ENCODE data around the gene AFF2.
"Not testable (repeated sequence)": the region's sequence is repeated elsewhere in the genome, so short reads cannot be mapped to it uniquely, and the experiment has no call there.

The AFF2 gene

GRCh38 chrX:148661035-148661434 lies 160.6 kb downstream of the AFF2 start:
- H3K4me3 ChIP-seq (ENCODE audit: insufficient read length, low read depth), result no peak overlapping the region
- DNase-seq (ENCODE audit: low read depth, low spot score), result no peak
- TF ChIP-seq SUZ12 (IDR thresholded peaks at IDR 0.05; ENCODE audit: extremely low read depth, insufficient read depth, insufficient read length) (no peak), YY1 (IDR thresholded peaks at IDR 0.05; ENCODE audit: insufficient read depth, insufficient read length) (no peak), ZNF274 (IDR thresholded peaks at IDR 0.05; ENCODE audit: low read depth, low read length) (no peak)
- H3K9ac ChIP-seq (ENCODE audit: insufficient read length, low read depth), result no peak overlapping the region
- H3K36me3 ChIP-seq (ENCODE audit: insufficient read depth, insufficient read length, low read length), result no peaks in the 10 kb centered on the region
- no peaks in the 10 kb centered on the region for H3K9me3 ChIP-seq (ENCODE audit: insufficient read depth, low read length)
- H3K4me1 ChIP-seq (ENCODE audit: insufficient read depth, insufficient read length), result no peaks in the 10 kb centered on the region
- no peaks in the 10 kb centered on the region for H3K27me3 ChIP-seq (ENCODE audit: insufficient read depth, insufficient read length)

GRCh38 chrX:148662014-148662413 lies 161.6 kb downstream of the AFF2 start:
- H3K9ac ChIP-seq (ENCODE audit: insufficient read length, low read depth), result no peak overlapping the region
- H3K27me3 ChIP-seq (ENCODE audit: insufficient read depth, insufficient read length), result no peaks in the 10 kb centered on the region
- H3K36me3 ChIP-seq (ENCODE audit: insufficient read depth, insufficient read length, low read length), result no peaks in the 10 kb centered on the region
- H3K4me1 ChIP-seq (ENCODE audit: insufficient read depth, insufficient read length), result no peaks in the 10 kb centered on the region
- no peaks in the 10 kb centered on the region for H3K9me3 ChIP-seq (ENCODE audit: insufficient read depth, low read length)
- DNase-seq (ENCODE audit: low read depth, low spot score), result no peak
- TF ChIP-seq YY1 (IDR thresholded peaks at IDR 0.05; ENCODE audit: insufficient read depth, insufficient read length) (no peak), SUZ12 (IDR thresholded peaks at IDR 0.05; ENCODE audit: extremely low read depth, insufficient read depth, insufficient read length) (no peak), ZNF274 (IDR thresholded peaks at IDR 0.05; ENCODE audit: low read depth, low read length) (no peak)
- no peak overlapping the region for H3K4me3 ChIP-seq (ENCODE audit: insufficient read length, low read depth)

GRCh38 chrX:148664171-148664570 lies 163.8 kb downstream of the AFF2 start:
- no peaks in the 10 kb centered on the region for H3K4me1 ChIP-seq (ENCODE audit: insufficient read depth, insufficient read length)
- DNase-seq (ENCODE audit: low read depth, low spot score), result no peak
- H3K4me3 ChIP-seq (ENCODE audit: insufficient read length, low read depth), result no peak overlapping the region
- no peaks in the 10 kb centered on the region for H3K36me3 ChIP-seq (ENCODE audit: insufficient read depth, insufficient read length, low read length)
- peaks cover 6% of the 10 kb centered on the region; the same call in 1 of the 2 replicates for H3K9me3 ChIP-seq (ENCODE audit: insufficient read depth, low read length)
- H3K27me3 ChIP-seq (ENCODE audit: insufficient read depth, insufficient read length), result no peaks in the 10 kb centered on the region
- H3K9ac ChIP-seq (ENCODE audit: insufficient read length, low read depth), result no peak overlapping the region
- TF ChIP-seq SUZ12 (IDR thresholded peaks at IDR 0.05; ENCODE audit: extremely low read depth, insufficient read depth, insufficient read length), result no peak
- TF ChIP-seq ZNF274 (IDR thresholded peaks at IDR 0.05; ENCODE audit: low read depth, low read length), result no peak
- no peak for TF ChIP-seq YY1 (IDR thresholded peaks at IDR 0.05; ENCODE audit: insufficient read depth, insufficient read length)

GRCh38 chrX:148664995-148665394 lies 164.6 kb downstream of the AFF2 start:
- Histone ChIP-seq H3K36me3 (ENCODE audit: insufficient read depth, insufficient read length, low read length) (no peaks in the 10 kb centered on the region), H3K4me3 (ENCODE audit: insufficient read length, low read depth) (no peak overlapping the region)
- no peak for DNase-seq (ENCODE audit: low read depth, low spot score)

GRCh38 chrX:148669175-148669574 lies 168.8 kb downstream of the AFF2 start:
- H3K36me3 ChIP-seq (ENCODE audit: insufficient read depth, insufficient read length, low read length); H3K27me3 ChIP-seq (ENCODE audit: insufficient read depth, insufficient read length); H3K9ac ChIP-seq (ENCODE audit: insufficient read length, low read depth); H3K9me3 ChIP-seq (ENCODE audit: insufficient read depth, low read length); DNase-seq (ENCODE audit: low read depth, low spot score); H3K4me1 ChIP-seq (ENCODE audit: insufficient read depth, insufficient read length); H3K4me3 ChIP-seq (ENCODE audit: insufficient read length, low read depth): not testable (repeated sequence)

More at GRCh38 chrX:148664995-148665394, 164.6 kb downstream of the AFF2 start:
- no peak overlapping the region for H3K9ac ChIP-seq (ENCODE audit: insufficient read length, low read depth)
- H3K9me3 ChIP-seq (ENCODE audit: insufficient read depth, low read length), result peaks cover 6% of the 10 kb centered on the region; the same call in 1 of the 2 replicates
- TF ChIP-seq SUZ12 (IDR thresholded peaks at IDR 0.05; ENCODE audit: extremely low read depth, insufficient read depth, insufficient read length), result no peak
- H3K4me1 ChIP-seq (ENCODE audit: insufficient read depth, insufficient read length), result no peaks in the 10 kb centered on the region
- H3K27me3 ChIP-seq (ENCODE audit: insufficient read depth, insufficient read length), result no peaks in the 10 kb centered on the region

- H3K4me1 ChIP-seq (ENCODE audit: insufficient read depth, insufficient read length), result no peaks in the 10 kb centered on the region
- H3K9ac ChIP-seq (ENCODE audit: insufficient read length, low read depth), result no peak overlapping the region
- no peaks in the 10 kb centered on the region for H3K27me3 ChIP-seq (ENCODE audit: insufficient read depth, insufficient read length)
- DNase-seq (ENCODE audit: low read depth, low spot score), result no peak
- H3K4me3 ChIP-seq (ENCODE audit: insufficient read length, low read depth), result no peak overlapping the region
- H3K36me3 ChIP-seq (ENCODE audit: insufficient read depth, insufficient read length, low read length), result no peaks in the 10 kb centered on the region
- H3K9me3 ChIP-seq (ENCODE audit: insufficient read depth, low read length), result peaks cover 6% of the 10 kb centered on the region; the same call in 1 of the 2 replicates
- TF ChIP-seq SUZ12 (IDR thresholded peaks at IDR 0.05; ENCODE audit: extremely low read depth, insufficient read depth, insufficient read length) (no peak), YY1 (IDR thresholded peaks at IDR 0.05; ENCODE audit: insufficient read depth, insufficient read length) (no peak), ZNF274 (IDR thresholded peaks at IDR 0.05; ENCODE audit: low read depth, low read length) (no peak)
These were observed 169.9 kb downstream of the AFF2 start for GRCh38 chrX:148670277-148670676.

GRCh38 chrX:148672517-148672916 lies 172.1 kb downstream of the AFF2 start:
- no peak overlapping the region for H3K4me3 ChIP-seq (ENCODE audit: insufficient read length, low read depth)
- TF ChIP-seq ZNF274 (IDR thresholded peaks at IDR 0.05; ENCODE audit: low read depth, low read length) (no peak), YY1 (IDR thresholded peaks at IDR 0.05; ENCODE audit: insufficient read depth, insufficient read length) (no peak), SUZ12 (IDR thresholded peaks at IDR 0.05; ENCODE audit: extremely low read depth, insufficient read depth, insufficient read length) (no peak)
- no peak for DNase-seq (ENCODE audit: low read depth, low spot score)
- no peaks in the 10 kb centered on the region for H3K36me3 ChIP-seq (ENCODE audit: insufficient read depth, insufficient read length, low read length)
- no peak overlapping the region for H3K9ac ChIP-seq (ENCODE audit: insufficient read length, low read depth)
- H3K9me3 ChIP-seq (ENCODE audit: insufficient read depth, low read length), result peaks cover 6% of the 10 kb centered on the region; the same call in 1 of the 2 replicates
- H3K4me1 ChIP-seq (ENCODE audit: insufficient read depth, insufficient read length), result no peaks in the 10 kb centered on the region
- H3K27me3 ChIP-seq (ENCODE audit: insufficient read depth, insufficient read length), result no peaks in the 10 kb centered on the region

GRCh38 chrX:148681605-148682004 lies 181.2 kb downstream of the AFF2 start:
- H3K4me3 ChIP-seq (ENCODE audit: insufficient read length, low read depth), result no peak overlapping the region
- no peak overlapping the region for H3K9ac ChIP-seq (ENCODE audit: insufficient read length, low read depth)
- H3K27me3 ChIP-seq (ENCODE audit: insufficient read depth, insufficient read length), result no peaks in the 10 kb centered on the region
- H3K9me3 ChIP-seq (ENCODE audit: insufficient read depth, low read length), result no peaks in the 10 kb centered on the region
- no peak for DNase-seq (ENCODE audit: low read depth, low spot score)
- no peaks in the 10 kb centered on the region for H3K4me1 ChIP-seq (ENCODE audit: insufficient read depth, insufficient read length)
- TF ChIP-seq SUZ12 (IDR thresholded peaks at IDR 0.05; ENCODE audit: extremely low read depth, insufficient read depth, insufficient read length), result no peak
- no peak for TF ChIP-seq YY1 (IDR thresholded peaks at IDR 0.05; ENCODE audit: insufficient read depth, insufficient read length)
- TF ChIP-seq ZNF274 (IDR thresholded peaks at IDR 0.05; ENCODE audit: low read depth, low read length), result no peak
- no peaks in the 10 kb centered on the region for H3K36me3 ChIP-seq (ENCODE audit: insufficient read depth, insufficient read length, low read length)

Data from NT2/D1 (cell line).